SU-DHL-6 (cell line): ENCODE data around the gene DLG4.

Source experiments
- H2AFZ ChIP-seq: fragments of 200-600 bp; sonication (generic); 2 replicates; pipeline ENCODE4 v1.6.1; 2014; ENCODE audit warnings: low read depth, mild to moderate bottlenecking, moderate library complexity, mixed read lengths, antibody characterized with exemption, low read length; ENCODE audit not compliant: severe bottlenecking
- H3F3A ChIP-seq: fragments of 200-600 bp; shearing (Covaris generic); 2 replicates; pipeline ENCODE4 v1.6.0; 2016; ENCODE audit warnings: antibody characterized with exemption, mild to moderate bottlenecking; ENCODE audit not compliant: insufficient read depth
- H3K27ac ChIP-seq: fragments of 200-600 bp; sonication (generic); 2 replicates; pipeline ENCODE4 v1.5.1; 2016; ENCODE audit warnings: low read depth, mild to moderate bottlenecking, low read length, moderate library complexity, mixed read lengths
- H3K27me3 ChIP-seq: fragments of 200-600 bp; sonication (generic), shearing (Covaris generic); 2 replicates; pipeline ENCODE4 v1.6.0; 2014; ENCODE audit warnings: mild to moderate bottlenecking, low read length
- H3K36me3 ChIP-seq: fragments of 200-600 bp; sonication (generic); 2 replicates; pipeline ENCODE4 v1.6.1; 2014; ENCODE audit warnings: mild to moderate bottlenecking, low read length, mixed read lengths
- H3K4me2 ChIP-seq: fragments of 300-600, 200-600 bp; shearing (Covaris generic), sonication (generic); 2 replicates; pipeline ENCODE4 v1.6.0; 2014; ENCODE audit warnings: low read length, low read depth, mild to moderate bottlenecking; ENCODE audit not compliant: poor library complexity, severe bottlenecking
- H3K4me3 ChIP-seq: fragments of 200-600 bp; sonication (generic); 2 replicates; pipeline ENCODE4 v1.5.1; 2014; ENCODE audit warnings: antibody characterized with exemption, low read length, mild to moderate bottlenecking, mixed read lengths; ENCODE audit not compliant: insufficient read depth, poor library complexity, severe bottlenecking
- H3K79me2 ChIP-seq: fragments of 200-600 bp; sonication (generic); 2 replicates; pipeline ENCODE4 v1.6.1; 2014; ENCODE audit warnings: mild to moderate bottlenecking, low read length, moderate library complexity; ENCODE audit not compliant: insufficient read depth
- H3K9ac ChIP-seq: fragments of 200-600 bp; sonication (generic); 2 replicates; pipeline ENCODE4 v1.7.0; 2014; ENCODE audit warnings: mild to moderate bottlenecking, low read length
- H3K9me2 ChIP-seq: fragments of 200-600 bp; sonication (generic); replicated peaks from 2 replicates; pipeline ENCODE4 v1.6.1; 2014; ENCODE audit warnings: low read length; ENCODE audit not compliant: insufficient read depth
- H3K9me3 ChIP-seq: fragments of 200-600 bp; sonication (generic); 2 replicates; pipeline ENCODE4 v1.6.1; 2014; ENCODE audit warnings: low read length, mixed read lengths; ENCODE audit not compliant: insufficient read depth
- H4K20me1 ChIP-seq: fragments of 200-600 bp; sonication (generic); 2 replicates; pipeline ENCODE4 v1.6.1; 2014; ENCODE audit warnings: low read depth, mild to moderate bottlenecking, antibody characterized with exemption, low read length, moderate library complexity, mixed read lengths
- CTCF ChIP-seq: fragments of 200-600 bp; sonication (generic); IDR thresholded peaks from one replicate; pipeline ENCODE4 v1.5.1; 2017; ENCODE audit warnings: antibody characterized with exemption, mild to moderate bottlenecking, low read length, moderate library complexity; ENCODE audit not compliant: insufficient read depth, poor library complexity, severe bottlenecking
- EZH2phosphoT487 ChIP-seq: fragments of 200-600 bp; sonication (generic), shearing (Covaris generic); conservative IDR thresholded peaks from 2 replicates; pipeline ENCODE4 v1.6.1; 2018; ENCODE audit warnings: mild to moderate bottlenecking, antibody characterized with exemption, low read length, moderate library complexity, mixed read lengths

The DLG4 gene

GRCh38 chr17:7137171-7137943 is 82.3 kb downstream of the DLG4 start:
- Histone ChIP-seq H3K36me3 (no peaks in the 10 kb centered on the region), H3K4me3 (no peak overlapping the region), H3K9me3 (no peaks in the 10 kb centered on the region), H3K9me2 (no peaks in the 10 kb centered on the region), H3K9ac (no peak overlapping the region), H3K27ac (no peak overlapping the region), H2AFZ (no peak overlapping the region), H3K79me2 (no peaks in the 10 kb centered on the region), H3K27me3 (no peaks in the 10 kb centered on the region), H3F3A (0 out of 2 replicates have a peak, but pooled peaks cover 5% of the 10 kb centered on the region), H3K4me2 (no peak overlapping the region), H4K20me1 (no peaks in the 10 kb centered on the region)
- TF ChIP-seq EZH2phosphoT487: no peak
- TF ChIP-seq CTCF: no peak
